Tibial nerve (tissue), 3 donors: ENCODE results near the gene CASTOR1.

Source experiments
- EP300 ChIP-seq, 2 donors: sonication (generic); formaldehyde crosslinking; IDR thresholded peaks; one replicate each; pipeline ENCODE4 v1.6.1; 2017; ENCODE audit warnings: antibody characterized with exemption in 2 of 2, mild to moderate bottlenecking in 1 of 2
- POLR2A ChIP-seq, 2 donors: fragments of 450-650 bp; IDR thresholded peaks; one replicate each; pipeline ENCODE4 v1.6.1; 2017; ENCODE audit warnings: antibody characterized with exemption in 2 of 2, mild to moderate bottlenecking in 2 of 2, moderate library complexity in 2 of 2

- TF ChIP-seq POLR2A (IDR thresholded peaks at IDR 0.05): no peak
- TF ChIP-seq EP300 (IDR thresholded peaks at IDR 0.05): no peak
Observed at GRCh38 chr22:30265131-30265720, 24.1 kb downstream of the CASTOR1 start.
